K562 (cell line): ENCODE results near the gene SDHAF3. TPM values are rescaled to one million over a fixed set of nuclear protein-coding genes. Genes with fewer than 3 reads are reported as not detected.
"Not testable (repeated sequence)": the region's sequence is repeated elsewhere in the genome, so short reads cannot be mapped to it uniquely, and the experiment has no call there.

Source experiments
- ATAC-seq: fragments of 200-7000 bp; cut with Tn5 transposase; 3 replicates; pipeline ENCODE4 v1.9.1; 2020; ENCODE audit warnings: moderate library complexity
- BruUV-seq: library from RNA; stranded (reverse); fragments of 400-500 nt; replicated peaks from 2 replicates; lab custom pipeline; 2021; lab: Mats Ljungman, UMichigan
- CTCF ChIA-PET: fragments of 300-600 bp; formaldehyde crosslinking; extraction: SDS; loops from one replicate; lab custom pipeline; 2021; ENCODE audit warnings: low intra/inter-chr PET ratio; lab: Yijun Ruan, JAX
- POLR2A ChIA-PET: fragments of 300-600, 350-650 bp; sonication (Branson Sonifier 250); formaldehyde crosslinking; extraction: SDS; loops from one replicate; lab custom pipeline; 2021; ENCODE audit warnings: antibody characterized with exemption, inconsistent platforms; lab: Yijun Ruan, JAX
- DNase-seq, 4 experiments: peaks; one replicate each; pipeline versions ENCODE4 v3.0.0 to v3.0.0-alpha.2; 2011 to 2018; ENCODE audit warnings: low spot score in 3 of 4, mixed read lengths in 3 of 4; ENCODE audit errors: extremely low read depth in 1 of 4
- FAIRE-seq: peaks from 2 replicates; lab custom pipeline; 2011; peaks lifted over from hg19 to GRCh38; lab: Jason Lieb, UNC
- H2AFZ ChIP-seq: 2 replicates; pipeline ENCODE4 v1.6.0; 2011; ENCODE audit warnings: low read depth, low read length, control low read depth, inconsistent platforms
- H3K27ac ChIP-seq: fragments of 200-600 bp; 3 replicates; pipeline ENCODE4 v1.8.0; 2011; ENCODE audit warnings: low read depth, mild to moderate bottlenecking, control low read depth, inconsistent platforms, low read length, moderate library complexity, mixed read lengths; ENCODE audit errors: extremely low read depth
- H3K27me3 ChIP-seq, 2 experiments: fragments of 300-600 bp in 1 of 2; 2 replicates in 1 of 2; 3 replicates in 1 of 2; pipeline versions ENCODE4 v1.6.0 to v1.8.0; 2011; ENCODE audit warnings: inconsistent platforms in 2 of 2, low read length in 2 of 2, mild to moderate bottlenecking in 1 of 2, mixed read lengths in 1 of 2, moderate library complexity in 1 of 2; ENCODE audit not compliant: control insufficient read depth in 2 of 2, insufficient read depth in 2 of 2
- H3K36me3 ChIP-seq: fragments of 300-600 bp; 3 replicates; pipeline ENCODE4 v1.8.0; 2011; ENCODE audit warnings: mild to moderate bottlenecking, low read length, inconsistent platforms; ENCODE audit not compliant: control insufficient read depth, insufficient read depth
- H3K4me1 ChIP-seq, 2 experiments: fragments of 200-600 bp in 1 of 2; replicated peaks in 1 of 2; 2 replicates in 1 of 2; 3 replicates in 1 of 2; pipeline versions ENCODE4 v1.5.1 to v1.8.0; 2011; ENCODE audit warnings: inconsistent platforms in 2 of 2, low read length in 2 of 2, mild to moderate bottlenecking in 1 of 2, mixed read lengths in 1 of 2, moderate library complexity in 1 of 2; ENCODE audit not compliant: control insufficient read depth in 2 of 2, insufficient read depth in 2 of 2
- H3K4me2 ChIP-seq: 2 replicates; pipeline ENCODE4 v1.6.1; 2011; ENCODE audit warnings: low read length, control low read depth, inconsistent platforms, mixed read lengths; ENCODE audit not compliant: insufficient read depth
- H3K4me3 ChIP-seq: fragments of 200-600 bp; sonication (generic), shearing (Covaris generic); 2 replicates; pipeline ENCODE4 v1.5.1; 2016; ENCODE audit warnings: control low read depth, inconsistent platforms
- H3K79me2 ChIP-seq: fragments of 200-600 bp; 3 replicates; pipeline ENCODE4 v1.8.0; 2011; ENCODE audit warnings: low read length, inconsistent platforms; ENCODE audit not compliant: control insufficient read depth, insufficient read depth
- H3K9ac ChIP-seq, 2 experiments: 2 replicates each; pipeline versions ENCODE4 v1.6.0 to v1.6.1; 2011; ENCODE audit warnings: low read depth in 2 of 2, low read length in 2 of 2, control low read depth in 1 of 2, inconsistent platforms in 1 of 2, mild to moderate bottlenecking in 1 of 2, mixed read lengths in 1 of 2; ENCODE audit not compliant: insufficient read depth in 1 of 2
- H3K9me1 ChIP-seq: one replicate; pipeline ENCODE4 v1.6.0; 2011; ENCODE audit warnings: inconsistent platforms, mild to moderate bottlenecking, low read length, moderate library complexity; ENCODE audit not compliant: control insufficient read depth, insufficient read depth
- H3K9me3 ChIP-seq: replicated peaks from 2 replicates; pipeline ENCODE4 v1.5.1; 2011; ENCODE audit warnings: low read depth, low read length, inconsistent platforms; ENCODE audit not compliant: control insufficient read depth, insufficient read depth
- H4K20me1 ChIP-seq: replicated peaks from 2 replicates; pipeline ENCODE4 v1.6.1; 2011; ENCODE audit warnings: low read length, inconsistent platforms, mixed read lengths; ENCODE audit not compliant: control insufficient read depth, insufficient read depth
- CBFA2T2 ChIP-seq: fragments of 450-650 bp; conservative IDR thresholded peaks from 2 replicates; pipeline ENCODE4 v1.6.1; 2017; ENCODE audit warnings: mild to moderate bottlenecking
- CBFA2T3 ChIP-seq: fragments of 450-650 bp; IDR thresholded peaks from 2 replicates; pipeline ENCODE4 v1.6.1; 2017
- DACH1 ChIP-seq: fragments of 450-650 bp; IDR thresholded peaks from 2 replicates; pipeline ENCODE4 v1.6.1; 2018; ENCODE audit not compliant: partially characterized antibody
- KDM1A ChIP-seq, 2 experiments: fragments of 450-650 bp; IDR thresholded peaks; 2 replicates each; pipeline ENCODE4 v1.6.1; 2016; ENCODE audit warnings: mild to moderate bottlenecking in 2 of 2
- RCOR1 ChIP-seq, 2 experiments: IDR thresholded peaks; 2 replicates each; pipeline ENCODE4 v1.6.1; 2012; ENCODE audit warnings: low read depth in 2 of 2, low read length in 2 of 2, borderline replicate concordance in 1 of 2, improper control_type of control experiment in 1 of 2
- ZNF146 ChIP-seq: IDR thresholded peaks from one replicate; pipeline ENCODE4 v1.6.1; 2018; ENCODE audit warnings: missing compliant biosample characterization; ENCODE audit not compliant: unreplicated experiment
- WGBS: fragments of 100-300 bp; shearing (Covaris generic); methylation state at CpG from one replicate; pipeline ENCODE4 v1.1.6; 2016; ENCODE audit warnings: low coverage, mixed read lengths; ENCODE audit not compliant: insufficient coverage; ENCODE audit errors: missing lambda C conversion rate; 5-methylcytosine and 5-hydroxymethylcytosine counted together
- in situ Hi-C: fragments of 300-500 bp; cut with MboI; formaldehyde crosslinking; loops from 4 replicates; pipeline ENCODE4 v1.15.0; 2018; ENCODE audit warnings: inconsistent platforms, mixed read lengths
- intact Hi-C: fragments of 100-400 bp; cut with micrococcal nuclease; formaldehyde crosslinking; loops from 2 replicates; pipeline ENCODE4 v1.14.2; 2022
- polyA plus RNA-seq, 8 experiments: library from polyadenylated mRNA; depleted of rRNA in 4 of 8; stranded (reverse) in 5 of 8; unstranded in 3 of 8; fragments of >200 nt; fragmentation: Nextera tagmentation in 2 of 8; fragmentation: Illumina TruSeq in 1 of 8; extraction: Ambion mirVana in 2 of 8; extraction: Trizol in 1 of 8; gene quantifications; 2 replicates each; pipeline versions ENCODE4 v1.2.1 to v1.2.3, GENCODE V29; 2011 to 2014; ENCODE audit warnings: inconsistent platforms in 1 of 8, missing spikeins in 1 of 8
- total RNA-seq, 7 experiments: library from RNA; depleted of rRNA in 6 of 7; stranded (reverse); fragments of >200 nt in 6 of 7; fragmentation: Illumina TruSeq in 2 of 7; extraction: Trizol in 2 of 7; gene quantifications; 2 replicates each; pipeline versions ENCODE4 v1.2.1 to v1.2.3, GENCODE V29; 2011 to 2021; ENCODE audit warnings: low replicate concordance in 1 of 7

SDHAF3 gene
- total and polyA plus RNA-seq, 9 of the 15 experiments (the other 6 are each of a cell fraction or from before 2014, with no cell fraction given) = 51.5 to 403 (median 145) TPM

DNA sequence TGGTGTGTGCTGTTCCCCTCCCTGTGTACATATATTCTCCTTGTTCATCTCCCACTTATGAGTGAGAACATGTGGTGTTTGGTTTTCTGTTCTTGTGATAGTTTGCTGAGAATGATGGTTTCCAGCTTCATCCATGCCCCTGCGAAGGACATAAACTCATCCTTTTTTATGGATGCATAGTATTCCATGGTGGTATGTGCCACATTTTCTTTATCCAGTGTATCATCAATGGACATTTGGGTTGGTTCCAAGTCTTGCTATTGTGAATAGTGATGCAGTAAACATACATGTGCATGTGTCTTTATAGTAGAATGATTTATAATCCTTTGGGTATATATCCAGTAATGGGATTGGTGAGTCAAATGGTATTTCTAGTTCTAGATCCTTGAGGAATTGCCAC is 44.1 kb downstream of the SDHAF3 start:
- FAIRE-seq, DNase-seq, H3K27ac ChIP-seq, H4K20me1 ChIP-seq, ATAC-seq, H3K9me1 ChIP-seq, BruUV-seq, H3K9me3 ChIP-seq, H3K4me3 ChIP-seq, H2AFZ ChIP-seq, in situ Hi-C loops, POLR2A ChIA-PET, CTCF ChIA-PET, intact Hi-C loops, H3K4me2 ChIP-seq, H3K27me3 ChIP-seq, H3K9ac ChIP-seq, H3K4me1 ChIP-seq: not testable (repeated sequence)
- H3K79me2 ChIP-seq = peaks cover 75% of the 10 kb centered on the region
- 87% methylated on average over 1 of the region's 1 CpG for whole genome bisulfite sequencing
- H3K36me3 ChIP-seq = peaks cover 32% of the 10 kb centered on the region; the same call in 1 of the 3 replicates
- TF ChIP-seq ZNF146 = peak; percentile 72

DNA sequence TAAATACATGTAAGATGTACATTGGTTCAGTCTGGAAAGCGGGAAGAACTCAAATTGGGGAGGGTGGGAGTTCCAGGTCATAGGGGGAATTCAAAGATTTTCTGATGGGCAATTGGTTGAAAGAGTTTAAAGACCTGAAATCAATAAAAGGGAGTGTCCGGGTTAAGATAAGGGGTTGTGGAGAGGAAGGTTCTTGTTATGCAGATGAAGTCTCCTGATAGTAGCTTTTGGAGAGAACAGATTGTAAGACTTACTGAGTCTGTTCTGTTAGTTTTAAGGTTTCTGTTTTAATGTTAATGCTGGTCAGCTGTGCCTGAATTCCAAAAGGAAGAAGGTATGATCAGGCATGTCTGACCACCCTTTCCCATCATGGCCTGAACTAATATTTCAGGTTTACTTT is 48.8 kb downstream of the SDHAF3 start:
- Histone ChIP-seq H3K9me3 (no peaks in the 10 kb centered on the region), H3K79me2 (peaks cover 71% of the 10 kb centered on the region), H3K9me1 (no peaks in the 10 kb centered on the region), H3K4me1 (no peaks in the 10 kb centered on the region), H3K27ac (no peak overlapping the region), H2AFZ (no peak overlapping the region), H3K9ac (no peak overlapping the region), H3K4me3 (no peak overlapping the region), H3K36me3 (peaks cover 14% of the 10 kb centered on the region; the same call in 2 of the 3 replicates), H3K27me3 (no peaks in the 10 kb centered on the region), H4K20me1 (no peaks in the 10 kb centered on the region), H3K4me2 (no peak overlapping the region)
- CTCF ChIA-PET = no interaction called here
- 0 out of 2 replicates have a peak, but pooled peaks have one; percentile 16 for TF ChIP-seq CBFA2T2
- peak; percentile 60 to 64; a peak in 3 of 4 replicates for TF ChIP-seq KDM1A (IDR thresholded peaks at IDR 0.05)
- peak; percentile 57 for TF ChIP-seq CBFA2T3
- TF ChIP-seq DACH1 = no peak
- peak in 1 of 2 experiments; percentile 46; a peak in 1 of 4 replicates for TF ChIP-seq RCOR1 (IDR thresholded peaks at IDR 0.05; ENCODE audit: borderline replicate concordance in 1 of 2, low read depth in 2 of 2, low read length in 2 of 2)
- 53% methylated on average over 2 of the region's 2 CpGs for WGBS
- no peak for DNase-seq
- FAIRE-seq = no peak
- intact Hi-C loops (no loop called here), in situ Hi-C loops (no loop called here)
- POLR2A ChIA-PET = no interaction called here
- no TSS peak for BruUV-seq
- no peak for ATAC-seq
